ENCODE measurements around the gene METTL6.
"Not testable (repeated sequence)": the region's sequence is repeated elsewhere in the genome, so short reads cannot be mapped to it uniquely, and the experiment has no call there.

The METTL6 gene

GRCh38 chr3:15387735-15388134 is 39.6 kb downstream of the METTL6 start:
- H3K4me3 ChIP-seq (ENCODE audit: severe bottlenecking), result no peak overlapping the region
- H3K4me1 ChIP-seq (ENCODE audit: insufficient read depth, poor library complexity, severe bottlenecking), result no peaks in the 10 kb centered on the region
- no peaks in the 10 kb centered on the region for H3K9me3 ChIP-seq (ENCODE audit: severe bottlenecking)
- H3K36me3 ChIP-seq (ENCODE audit: low read depth), result no peaks in the 10 kb centered on the region
- TF ChIP-seq CTCF (IDR thresholded peaks at IDR 0.05; ENCODE audit: poor library complexity, severe bottlenecking), result no peak
- ATAC-seq (ENCODE audit: low read depth) (no peak), DNase-seq (ENCODE audit: low spot score) (no peak)
- no peak overlapping the region for H3K27ac ChIP-seq (ENCODE audit: poor library complexity, severe bottlenecking)
- H3K27me3 ChIP-seq (ENCODE audit: insufficient read depth, poor library complexity, severe bottlenecking), result no peaks in the 10 kb centered on the region

- ATAC-seq (ENCODE audit: low read depth), result peak; percentile 50; the same call in 2 of the 3 replicates
- H3K27me3 ChIP-seq (ENCODE audit: insufficient read depth, poor library complexity, severe bottlenecking), result no peaks in the 10 kb centered on the region
- no peaks in the 10 kb centered on the region for H3K4me1 ChIP-seq (ENCODE audit: insufficient read depth, poor library complexity, severe bottlenecking)
- no peak for TF ChIP-seq CTCF (IDR thresholded peaks at IDR 0.05; ENCODE audit: poor library complexity, severe bottlenecking)
- H3K27ac ChIP-seq (ENCODE audit: poor library complexity, severe bottlenecking), result no peak overlapping the region
- no peak for DNase-seq (ENCODE audit: low spot score)
- no peaks in the 10 kb centered on the region for H3K36me3 ChIP-seq (ENCODE audit: low read depth)
- no peaks in the 10 kb centered on the region for H3K9me3 ChIP-seq (ENCODE audit: severe bottlenecking)
- H3K4me3 ChIP-seq (ENCODE audit: severe bottlenecking), result no peak overlapping the region
Observed at GRCh38 chr3:15387171-15387581, 40.2 kb downstream of the METTL6 start.

GRCh38 chr3:15386654-15386955 is 40.7 kb downstream of the METTL6 start:
- not testable (repeated sequence) for ATAC-seq (ENCODE audit: low read depth); H3K27me3 ChIP-seq (ENCODE audit: insufficient read depth, poor library complexity, severe bottlenecking); H3K27ac ChIP-seq (ENCODE audit: poor library complexity, severe bottlenecking); H3K9me3 ChIP-seq (ENCODE audit: severe bottlenecking); DNase-seq (ENCODE audit: low spot score); H3K4me3 ChIP-seq (ENCODE audit: severe bottlenecking); H3K4me1 ChIP-seq (ENCODE audit: insufficient read depth, poor library complexity, severe bottlenecking); H3K36me3 ChIP-seq (ENCODE audit: low read depth)

- H3K4me3 ChIP-seq (ENCODE audit: severe bottlenecking), result no peak overlapping the region
- no peak for ATAC-seq (ENCODE audit: low read depth)
- no peak overlapping the region for H3K27ac ChIP-seq (ENCODE audit: poor library complexity, severe bottlenecking)
Observed at GRCh38 chr3:15385901-15386653, 41.3 kb downstream of the METTL6 start.

GRCh38 chr3:15385238-15385695 is 42.1 kb downstream of the METTL6 start:
- ATAC-seq (ENCODE audit: low read depth); H3K27me3 ChIP-seq (ENCODE audit: insufficient read depth, poor library complexity, severe bottlenecking); H3K27ac ChIP-seq (ENCODE audit: poor library complexity, severe bottlenecking); H3K36me3 ChIP-seq (ENCODE audit: low read depth); H3K9me3 ChIP-seq (ENCODE audit: severe bottlenecking); H3K4me3 ChIP-seq (ENCODE audit: severe bottlenecking); DNase-seq (ENCODE audit: low spot score); H3K4me1 ChIP-seq (ENCODE audit: insufficient read depth, poor library complexity, severe bottlenecking): not testable (repeated sequence)

More at GRCh38 chr3:15385901-15386653, 41.3 kb downstream of the METTL6 start:
- Histone ChIP-seq H3K4me1 (ENCODE audit: insufficient read depth, poor library complexity, severe bottlenecking) (no peaks in the 10 kb centered on the region), H3K9me3 (ENCODE audit: severe bottlenecking) (no peaks in the 10 kb centered on the region), H3K36me3 (ENCODE audit: low read depth) (no peaks in the 10 kb centered on the region), H3K27me3 (ENCODE audit: insufficient read depth, poor library complexity, severe bottlenecking) (no peaks in the 10 kb centered on the region)
- DNase-seq (ENCODE audit: low spot score), result no peak
- no peak for TF ChIP-seq CTCF (IDR thresholded peaks at IDR 0.05; ENCODE audit: poor library complexity, severe bottlenecking)
